SJSA1 (cell line): ENCODE measurements around the gene ARHGEF4. TPM values are rescaled to one million over a fixed set of nuclear protein-coding genes. Genes with fewer than 3 reads are reported as not detected.
A peak's percentile ranks its signal among the peaks of the same experiment; 100 is the strongest.

Experiments used
- DNase-seq, 2 experiments: peaks; one replicate each; pipeline ENCODE4 v3.0.0-alpha.2; 2015 to 2020; ENCODE audit warnings: low spot score in 2 of 2, low read depth in 1 of 2
- H3K27ac ChIP-seq: fragments of 250-450 bp; sonication (Bioruptor Pico); 2 replicates; pipeline ENCODE4 v1.5.1; 2020; ENCODE audit warnings: mild to moderate bottlenecking, moderate library complexity
- H3K27me3 ChIP-seq: fragments of 250-450 bp; sonication (Bioruptor Pico); replicated peaks from 2 replicates; pipeline ENCODE4 v1.5.1; 2020; ENCODE audit warnings: mild to moderate bottlenecking, moderate library complexity
- H3K36me3 ChIP-seq: fragments of 250-450 bp; sonication (Bioruptor Pico); 2 replicates; pipeline ENCODE4 v1.5.1; 2020; ENCODE audit warnings: mild to moderate bottlenecking
- H3K4me1 ChIP-seq: fragments of 250-450 bp; sonication (Bioruptor Pico); replicated peaks from 2 replicates; pipeline ENCODE4 v1.6.1; 2021; ENCODE audit warnings: mild to moderate bottlenecking
- H3K4me3 ChIP-seq: fragments of 250-450 bp; sonication (Bioruptor Pico); 2 replicates; pipeline ENCODE4 v1.5.1; 2020; ENCODE audit warnings: mild to moderate bottlenecking
- H3K9me3 ChIP-seq: fragments of 250-450 bp; sonication (Bioruptor Pico); replicated peaks from 2 replicates; pipeline ENCODE4 v1.5.1; 2020; ENCODE audit warnings: mild to moderate bottlenecking
- total RNA-seq: library from RNA; depleted of rRNA; stranded (reverse); fragments of >200 nt; shearing (Covaris generic); gene quantifications from 2 replicates; pipeline ENCODE4 v1.2.3, GENCODE V29; 2014

ARHGEF4 gene
- total RNA-seq, 1 experiment from 2014 or later = 3.9 TPM

DNA sequence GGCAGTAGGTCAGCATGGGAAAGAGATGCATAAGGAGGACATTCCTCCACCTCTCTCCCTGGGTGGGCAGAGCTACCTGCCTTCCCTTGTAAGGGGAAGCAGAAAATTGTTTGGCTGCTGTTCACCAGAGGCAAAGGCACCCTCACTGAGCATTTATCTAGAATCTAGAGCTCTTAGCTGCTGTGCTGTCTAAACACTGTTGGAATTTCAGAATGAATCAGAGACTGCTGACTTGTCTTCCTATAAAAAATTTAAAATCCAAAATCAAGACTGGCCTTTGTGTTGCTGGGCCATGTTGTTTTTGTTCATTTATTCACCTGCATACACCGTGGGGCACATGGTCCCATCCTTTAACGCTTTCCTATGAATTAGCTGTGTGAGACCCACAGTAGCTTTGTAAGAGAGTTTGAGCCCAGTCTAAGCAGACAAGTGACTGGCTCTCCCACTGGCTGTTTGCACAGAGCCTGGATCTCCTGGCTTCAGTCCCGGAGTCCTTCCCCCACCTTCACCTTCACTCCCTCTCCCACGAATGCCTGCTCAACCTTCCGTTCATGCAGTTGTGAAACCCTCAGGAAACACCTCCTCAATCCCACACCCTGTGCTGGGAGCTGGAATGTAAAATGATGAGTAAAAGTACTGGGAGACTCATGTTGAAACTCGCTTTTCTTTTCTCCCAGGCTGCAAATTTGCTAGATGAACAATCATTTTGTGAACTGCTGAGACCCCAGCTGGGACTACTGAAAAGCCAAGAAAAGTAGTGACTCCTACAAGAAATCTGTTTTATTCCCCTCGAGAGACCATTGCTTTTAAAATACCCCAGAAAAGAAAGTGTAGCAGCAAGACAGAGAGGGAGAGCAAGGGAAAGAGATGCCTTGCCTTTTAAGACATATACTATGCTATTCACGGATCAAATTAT is 180.4 kb downstream of the ARHGEF4 start:
- Histone ChIP-seq H3K9me3 (no peaks in the 10 kb centered on the region), H3K27ac (no peak overlapping the region), H3K27me3 (peaks cover 10% of the 10 kb centered on the region), H3K36me3 (no peaks in the 10 kb centered on the region), H3K4me3 (no peak overlapping the region), H3K4me1 (no peaks in the 10 kb centered on the region)
- no peak for DNase-seq

DNA sequence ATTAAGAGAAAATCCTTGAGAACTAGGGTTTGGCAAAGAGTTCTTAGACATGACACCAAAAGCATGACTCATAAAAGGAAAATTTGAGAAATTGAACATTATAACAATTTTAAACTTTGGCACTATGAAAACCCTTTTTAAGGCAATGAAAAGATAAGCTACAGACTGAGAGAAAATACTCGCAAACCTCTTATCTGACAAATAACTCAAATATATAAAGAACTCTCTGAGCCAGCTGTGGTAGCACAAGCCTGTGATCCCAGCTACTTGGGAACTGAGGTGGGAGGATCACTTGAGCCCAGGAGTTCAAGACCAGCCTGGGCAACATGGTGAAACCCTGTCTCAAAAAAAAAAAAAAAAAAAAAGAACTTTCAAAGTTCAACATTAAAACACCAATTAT is 186.0 kb downstream of the ARHGEF4 start:
- Histone ChIP-seq H3K27ac (no peak overlapping the region), H3K4me3 (no peak overlapping the region), H3K27me3 (peaks cover 3% of the 10 kb centered on the region), H3K9me3 (peaks cover 4% of the 10 kb centered on the region; the same call in 1 of the 2 replicates), H3K36me3 (no peaks in the 10 kb centered on the region), H3K4me1 (no peaks in the 10 kb centered on the region)
- DNase-seq = no peak

DNA sequence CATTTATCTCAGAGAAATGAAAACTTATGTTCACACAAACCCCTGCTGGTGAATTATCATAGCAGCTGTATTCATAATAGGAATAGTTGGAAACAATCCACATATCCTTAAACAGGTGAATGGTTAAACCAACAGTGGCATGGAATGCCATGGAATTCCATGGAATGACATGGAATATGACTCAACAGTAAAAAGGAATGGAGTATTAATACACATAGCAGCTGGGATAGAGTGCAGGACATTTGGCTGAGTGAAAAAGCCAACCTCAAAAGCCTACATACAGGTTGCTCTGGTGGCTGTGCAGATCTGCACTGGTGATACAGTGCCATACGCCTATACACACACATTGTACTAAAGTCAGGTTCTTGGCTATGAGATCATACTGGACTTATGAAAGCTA is 187.0 kb downstream of the ARHGEF4 start:
- no peak overlapping the region for H3K27ac ChIP-seq
- no peak overlapping the region for H3K4me3 ChIP-seq
- DNase-seq = no peak
- no peaks in the 10 kb centered on the region for H3K4me1 ChIP-seq
- H3K36me3 ChIP-seq = no peaks in the 10 kb centered on the region
- H3K9me3 ChIP-seq = peaks cover 6% of the 10 kb centered on the region; the same call in 1 of the 2 replicates
- H3K27me3 ChIP-seq = no peaks in the 10 kb centered on the region

DNA sequence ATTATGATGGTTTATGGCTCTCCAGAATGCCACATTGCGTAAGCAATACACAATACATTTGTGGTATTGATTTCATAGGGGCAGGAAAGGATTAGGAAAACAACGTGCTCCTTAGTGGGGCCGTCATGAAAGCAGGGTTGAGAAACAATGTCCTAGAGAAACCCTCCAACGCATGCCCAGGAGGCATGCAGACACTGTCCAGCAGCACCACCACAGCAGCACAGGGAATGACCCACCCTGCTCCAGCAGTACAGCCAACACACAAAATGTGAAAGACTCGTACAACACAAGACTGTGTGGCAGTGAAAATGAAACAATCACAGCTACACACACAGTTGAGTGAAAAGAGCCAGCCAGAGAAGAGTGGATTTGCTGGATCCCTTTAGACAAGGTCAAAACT is 190.2 kb downstream of the ARHGEF4 start:
- H3K27ac ChIP-seq = no peak overlapping the region
- no peaks in the 10 kb centered on the region for H3K27me3 ChIP-seq
- peaks cover 6% of the 10 kb centered on the region; the same call in 1 of the 2 replicates for H3K9me3 ChIP-seq
- no peaks in the 10 kb centered on the region; the same call in 1 of the 2 replicates for H3K4me1 ChIP-seq
- DNase-seq = no peak
- no peaks in the 10 kb centered on the region for H3K36me3 ChIP-seq
- no peak overlapping the region for H3K4me3 ChIP-seq

DNA sequence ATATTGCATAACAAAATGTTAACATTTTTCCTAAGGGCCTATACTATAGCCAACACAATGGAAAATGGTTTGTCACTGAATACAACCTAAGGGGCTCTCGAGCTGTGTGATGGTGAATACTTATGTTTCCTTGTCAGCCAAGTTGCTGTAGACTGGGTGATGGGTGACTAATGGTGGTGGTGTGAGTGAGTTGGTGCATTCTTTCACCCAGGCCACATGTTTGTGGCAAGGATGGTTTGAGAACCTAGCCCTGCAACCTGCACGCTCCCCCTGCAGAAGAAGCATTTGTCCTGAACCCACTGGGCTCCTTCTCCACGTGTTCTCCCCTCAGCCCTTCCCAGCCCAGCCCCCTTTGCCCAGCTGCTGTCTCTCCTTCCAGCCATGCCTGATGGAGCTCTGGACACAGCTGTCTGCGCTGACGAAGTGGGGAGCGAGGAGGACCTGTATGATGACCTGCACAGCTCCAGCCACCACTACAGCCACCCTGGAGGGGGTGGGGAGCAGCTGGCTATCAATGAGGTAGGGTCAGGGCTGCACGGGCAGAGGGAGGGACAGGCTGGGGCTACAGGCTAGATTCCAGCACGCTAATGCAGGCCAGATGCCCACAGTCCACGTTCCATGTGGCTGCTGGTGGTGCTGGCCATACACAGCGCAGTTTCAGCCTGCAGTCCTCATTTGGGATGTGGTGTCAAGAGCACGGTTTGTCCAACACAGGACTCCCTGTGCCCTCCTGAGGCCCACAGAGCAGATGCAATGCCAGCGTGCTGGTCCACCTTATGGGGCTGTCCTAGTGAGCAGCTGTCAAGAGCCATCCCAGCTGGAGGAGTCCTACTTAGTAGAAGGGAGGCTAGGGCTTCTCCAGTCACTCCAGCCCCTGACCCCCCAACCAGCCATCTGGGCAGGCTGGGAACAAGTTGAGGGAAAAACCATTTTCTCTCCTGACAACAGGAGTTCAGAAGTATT is 191.1 kb downstream of the ARHGEF4 start:
- no peak overlapping the region for H3K27ac ChIP-seq
- H3K9me3 ChIP-seq = peaks cover 6% of the 10 kb centered on the region; the same call in 1 of the 2 replicates
- no peaks in the 10 kb centered on the region for H3K36me3 ChIP-seq
- H3K27me3 ChIP-seq = no peaks in the 10 kb centered on the region
- no peak overlapping the region for H3K4me3 ChIP-seq
- H3K4me1 ChIP-seq = no peaks in the 10 kb centered on the region; the same call in 1 of the 2 replicates
- DNase-seq = no peak

DNA sequence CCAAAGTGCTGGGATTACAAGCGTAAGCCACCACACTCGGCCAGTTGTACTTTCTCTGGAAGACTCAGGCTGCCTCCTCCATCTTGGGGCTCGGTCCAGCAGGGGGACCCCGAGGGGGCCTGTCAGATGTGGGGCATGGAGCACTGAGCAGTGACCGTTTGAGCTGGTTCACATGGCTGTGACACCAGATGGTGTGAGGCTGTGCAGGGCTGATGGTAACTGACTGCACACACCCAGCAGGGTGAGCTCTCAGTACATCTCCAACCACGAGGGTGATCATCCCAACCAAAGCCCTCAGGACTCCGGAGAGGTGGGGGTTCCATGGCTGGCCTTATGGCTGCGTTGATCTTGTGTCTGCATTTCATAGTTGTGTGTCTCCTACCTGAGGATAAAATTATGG is 193.1 kb downstream of the ARHGEF4 start:
- Histone ChIP-seq H3K36me3 (no peaks in the 10 kb centered on the region), H3K4me3 (no peak overlapping the region), H3K27ac (no peak overlapping the region), H3K9me3 (peaks cover 6% of the 10 kb centered on the region; the same call in 1 of the 2 replicates), H3K27me3 (no peaks in the 10 kb centered on the region), H3K4me1 (peaks cover 12% of the 10 kb centered on the region)
- no peak for DNase-seq

DNA sequence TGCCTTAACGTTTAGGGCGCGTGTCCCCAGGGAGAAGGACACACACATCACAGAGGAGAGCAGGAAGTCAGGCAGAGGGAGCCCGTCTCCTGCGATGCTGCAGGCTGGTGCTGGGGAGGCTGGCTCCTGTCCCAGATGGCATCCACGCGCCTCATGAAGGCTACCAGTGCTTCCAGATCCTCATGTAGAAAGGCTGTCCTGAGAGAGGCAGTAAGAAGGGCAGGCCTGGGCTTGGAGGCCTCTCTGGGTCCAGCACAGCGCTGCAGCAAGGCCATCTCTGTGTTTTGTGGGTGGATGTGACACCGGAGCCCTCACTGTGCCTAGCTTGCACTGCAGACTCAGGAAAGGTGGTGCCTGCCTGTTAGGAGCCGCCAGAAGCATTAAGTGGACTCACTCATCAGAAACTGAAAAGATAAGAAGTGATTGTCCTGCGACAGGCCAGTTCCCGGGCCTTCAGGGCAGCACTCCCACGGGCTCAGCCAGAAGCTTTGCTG is 193.8 kb downstream of the ARHGEF4 start:
- peaks cover 6% of the 10 kb centered on the region; the same call in 1 of the 2 replicates for H3K9me3 ChIP-seq
- DNase-seq = no peak
- H3K27me3 ChIP-seq = no peaks in the 10 kb centered on the region
- no peaks in the 10 kb centered on the region for H3K36me3 ChIP-seq
- peaks cover 18% of the 10 kb centered on the region for H3K4me1 ChIP-seq
- no peak overlapping the region for H3K27ac ChIP-seq
- no peak overlapping the region for H3K4me3 ChIP-seq

DNA sequence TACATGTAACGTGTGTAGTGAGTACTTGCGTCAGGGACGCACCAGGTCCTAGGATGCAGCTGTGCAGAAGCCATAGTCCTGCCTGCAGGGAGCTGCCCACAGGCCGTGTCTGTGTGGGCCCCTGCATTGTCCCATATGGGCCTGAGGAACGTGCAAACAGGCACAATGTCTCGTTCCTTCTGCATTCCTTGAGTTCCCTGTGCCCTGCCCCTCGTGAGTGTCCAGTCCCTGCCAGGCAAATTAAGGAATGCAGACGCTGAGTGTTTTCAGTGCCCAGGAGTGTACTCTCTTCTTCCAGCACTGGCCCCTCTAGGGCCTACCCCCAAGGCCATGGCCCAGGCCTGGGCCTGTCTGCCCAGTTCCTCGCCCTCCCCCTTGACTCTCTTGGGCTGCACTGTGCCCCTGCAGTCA is 194.7 kb downstream of the ARHGEF4 start:
- peaks cover 20% of the 10 kb centered on the region for H3K4me1 ChIP-seq
- H3K27ac ChIP-seq = no peak overlapping the region
- H3K27me3 ChIP-seq = no peaks in the 10 kb centered on the region
- no peak overlapping the region for H3K4me3 ChIP-seq
- H3K36me3 ChIP-seq = no peaks in the 10 kb centered on the region
- no peak for DNase-seq
- H3K9me3 ChIP-seq = peaks cover 6% of the 10 kb centered on the region

DNA sequence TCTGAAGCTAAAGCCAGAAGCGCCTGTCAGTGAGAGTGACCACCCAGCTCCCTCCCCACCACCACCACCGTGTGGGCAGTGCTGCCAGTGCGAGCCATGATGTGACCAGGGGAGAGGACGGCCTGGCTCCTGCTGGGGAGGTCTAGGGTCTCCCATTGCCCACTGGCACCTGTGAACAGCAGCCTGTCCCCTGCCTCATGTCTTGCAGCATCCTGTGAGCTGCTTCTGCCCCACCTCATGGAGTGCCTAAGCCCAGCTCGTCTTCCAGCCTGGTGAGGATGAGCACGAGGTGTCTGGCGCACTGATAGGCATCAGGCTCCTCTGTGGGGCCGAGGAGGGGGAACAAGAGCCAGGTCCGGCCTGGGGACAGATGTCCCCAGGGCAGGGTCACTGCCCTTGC is 195.2 kb downstream of the ARHGEF4 start:
- peaks cover 6% of the 10 kb centered on the region for H3K9me3 ChIP-seq
- H3K36me3 ChIP-seq = no peaks in the 10 kb centered on the region
- H3K4me3 ChIP-seq = no peak overlapping the region
- H3K4me1 ChIP-seq = peaks cover 20% of the 10 kb centered on the region
- no peaks in the 10 kb centered on the region for H3K27me3 ChIP-seq
- DNase-seq = no peak
- H3K27ac ChIP-seq = no peak overlapping the region

DNA sequence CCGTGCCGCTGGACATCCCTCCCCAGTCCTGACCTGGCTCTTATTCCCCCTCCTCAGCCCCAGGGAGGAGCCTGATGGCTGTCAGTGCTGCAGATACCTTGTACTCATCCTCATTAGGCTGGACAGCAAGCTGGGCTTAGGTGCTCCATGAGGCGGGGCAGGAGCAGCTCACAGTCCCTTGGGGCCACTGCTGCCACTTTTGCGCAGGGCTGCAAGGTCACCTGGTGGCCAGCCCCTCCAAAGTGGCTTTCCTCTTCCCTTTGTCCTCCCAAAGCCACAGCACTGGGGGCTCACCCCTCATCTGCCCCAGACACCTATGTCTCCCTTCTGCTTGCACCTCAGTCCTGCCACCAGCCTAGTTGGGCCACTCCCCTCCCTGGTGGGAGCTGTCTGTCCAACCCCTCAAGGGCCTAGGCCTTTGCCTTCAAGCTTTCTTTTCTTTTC is 195.7 kb downstream of the ARHGEF4 start:
- H3K36me3 ChIP-seq = no peaks in the 10 kb centered on the region
- H3K4me1 ChIP-seq = peaks cover 20% of the 10 kb centered on the region
- H3K27ac ChIP-seq = no peak overlapping the region
- no peak overlapping the region for H3K4me3 ChIP-seq
- peaks cover 5% of the 10 kb centered on the region for H3K9me3 ChIP-seq
- DNase-seq = no peak
- no peaks in the 10 kb centered on the region for H3K27me3 ChIP-seq

DNA sequence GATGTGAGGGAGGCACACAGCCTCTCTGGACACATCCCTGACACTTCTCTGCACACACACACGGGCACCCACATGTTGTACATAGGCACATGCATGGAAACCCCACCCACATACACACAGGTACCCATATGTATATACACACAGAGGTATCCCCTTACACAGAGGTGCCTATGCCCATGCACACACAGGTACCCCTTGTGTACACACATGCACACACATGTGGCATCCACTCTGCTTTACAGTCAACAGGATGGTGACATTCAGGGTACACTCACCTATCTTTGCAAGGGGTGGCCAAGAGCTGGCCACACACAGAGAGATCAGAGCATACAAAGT is 197.0 kb downstream of the ARHGEF4 start:
- H3K4me1 ChIP-seq = peaks cover 20% of the 10 kb centered on the region
- H3K9me3 ChIP-seq = no peaks in the 10 kb centered on the region; the same call in 1 of the 2 replicates
- H3K4me3 ChIP-seq = no peak overlapping the region
- H3K36me3 ChIP-seq = no peaks in the 10 kb centered on the region
- H3K27ac ChIP-seq = no peak overlapping the region
- DNase-seq = no peak
- H3K27me3 ChIP-seq = no peaks in the 10 kb centered on the region

DNA sequence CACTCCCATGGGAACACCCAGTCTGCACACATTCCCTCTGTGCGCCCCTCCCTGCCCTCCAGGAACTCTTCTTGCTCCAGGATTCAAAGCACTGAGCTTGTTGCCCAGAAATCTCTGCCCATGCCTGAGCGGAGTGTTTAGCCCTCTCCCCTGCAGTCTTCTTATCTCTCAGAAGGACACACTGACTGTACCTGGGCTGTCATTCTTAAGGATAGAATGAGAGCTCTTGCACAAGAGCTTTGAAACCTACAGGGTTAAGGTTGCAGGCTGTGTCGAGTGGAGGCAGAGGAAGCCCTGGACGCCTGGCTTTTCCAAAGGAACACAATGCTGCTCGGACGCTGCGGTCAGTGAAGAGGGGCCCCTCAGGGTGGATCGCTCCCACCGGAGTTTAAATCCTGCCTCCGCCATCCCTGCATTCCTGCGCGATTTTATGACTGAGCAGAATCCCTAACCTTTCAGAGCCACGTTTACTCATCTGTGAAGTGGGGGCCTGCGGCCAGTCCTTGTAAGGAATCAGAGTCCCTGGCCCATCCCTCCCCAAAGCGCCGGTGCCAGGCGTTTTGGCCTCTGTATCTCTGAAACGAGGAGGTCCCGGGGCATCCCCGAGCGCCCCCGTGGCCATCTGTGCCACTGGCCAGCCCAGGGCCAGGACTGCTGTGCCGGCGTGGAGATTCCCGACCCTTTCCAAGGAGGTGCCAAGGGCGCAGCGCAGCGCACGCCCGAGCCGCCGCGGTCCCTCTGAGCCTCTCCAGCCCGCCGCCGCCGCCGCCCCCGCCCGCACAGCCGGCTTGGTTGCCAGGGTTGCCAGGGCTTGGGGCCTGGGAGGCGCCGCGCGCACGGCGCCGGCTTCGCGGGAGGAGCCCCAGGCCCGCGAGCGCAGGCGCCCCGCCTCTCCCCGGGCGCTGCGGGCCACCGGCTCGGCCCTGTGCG is 197.7 kb downstream of the ARHGEF4 start:
- peak in 1 of 2 experiments; percentile 46 for DNase-seq
- Histone ChIP-seq H3K9me3 (no peaks in the 10 kb centered on the region; the same call in 1 of the 2 replicates), H3K27ac (no peak overlapping the region), H3K27me3 (no peaks in the 10 kb centered on the region), H3K4me1 (peaks cover 20% of the 10 kb centered on the region), H3K4me3 (peak overlapping the region; percentile 42), H3K36me3 (no peaks in the 10 kb centered on the region)
